Measurements from ENCODE around the gene FAM162A. TPM values are rescaled to one million over a fixed set of nuclear protein-coding genes. Genes with fewer than 3 reads are reported as not detected.

Gene FAM162A
- total and polyA plus RNA-seq, 9 of the 15 experiments (the other 6 are each of a cell fraction or from before 2014, with no cell fraction given): 37.5 to 211 (median 101) TPM

GRCh38 chr3:122382888-122383666 lies 905 bp upstream of the FAM162A start, which contains the start of gene MIX23 (continued):
- peak; percentile 70 for TF ChIP-seq ESRRA (IDR thresholded peaks at IDR 0.05; ENCODE audit: borderline replicate concordance, low read depth)
- TF ChIP-seq NFYB (IDR thresholded peaks at IDR 0.05; ENCODE audit: extremely low read depth, insufficient read length): peak; percentile 17

- Histone ChIP-seq H3K4me3 (no peak overlapping the region), H3K27ac (ENCODE audit: extremely low read depth, low read depth, low read length) (no peak overlapping the region), H3K9ac (ENCODE audit: insufficient read depth in 1 of 2, low read depth in 2 of 2, low read length in 2 of 2) (no peak overlapping the region), H3K4me1 (replicated peaks in 1 of 2; ENCODE audit: control insufficient read depth in 2 of 2, insufficient read depth in 2 of 2, low read length in 2 of 2) (peaks cover 6% of the 10 kb centered on the region in 2 experiments; a peak in 3 of 5 replicates), H3K36me3 (ENCODE audit: control insufficient read depth, insufficient read depth, low read length) (peaks cover 31% of the 10 kb centered on the region), H3K4me2 (ENCODE audit: insufficient read depth, low read length) (no peak overlapping the region), H3K9me3 (replicated peaks; ENCODE audit: control insufficient read depth, insufficient read depth, low read depth, low read length) (no peaks in the 10 kb centered on the region), H3K9me1 (ENCODE audit: control insufficient read depth, insufficient read depth, low read length) (no peaks in the 10 kb centered on the region), H3K27me3 (ENCODE audit: control insufficient read depth in 2 of 2, insufficient read depth in 2 of 2, low read length in 2 of 2) (no peaks in the 10 kb centered on the region), H4K20me1 (replicated peaks; ENCODE audit: control insufficient read depth, insufficient read depth, low read length) (0 out of 2 replicates have a peak, but pooled peaks cover 5% of the 10 kb centered on the region), H3K79me2 (ENCODE audit: control insufficient read depth, insufficient read depth, low read length) (peaks cover 85% of the 10 kb centered on the region), H2AFZ (ENCODE audit: low read depth, low read length) (no peak overlapping the region)
- BruUV-seq (replicated peaks): no TSS peak
- POLR2A ChIA-PET: no interaction called here
- in situ Hi-C loops (cut with MboI): no loop called here
- intact Hi-C loops (cut with micrococcal nuclease): no loop called here
- peak; percentile 76 for TF ChIP-seq ZBTB33 (CRISPR knock-in tag; IDR thresholded peaks at IDR 0.05)
- TF ChIP-seq KHSRP (IDR thresholded peaks at IDR 0.05): no peak
- no peak for TF ChIP-seq SFPQ (IDR thresholded peaks at IDR 0.05; ENCODE audit: low read depth, low read length)
- no peak for TF ChIP-seq FIP1L1 (IDR thresholded peaks at IDR 0.05; ENCODE audit: low read depth, low read length, poor library complexity, severe bottlenecking)
- no peak for TF ChIP-seq NCOA1 (IDR thresholded peaks at IDR 0.05; ENCODE audit: low read depth)
- FAIRE-seq: no peak
- 86% methylated on average over 3 of the region's 3 CpGs for WGBS (ENCODE audit: insufficient coverage, low coverage, missing lambda C conversion rate)
- DNase-seq (ENCODE audit: extremely low read depth in 1 of 4, low spot score in 3 of 4): no peak
- CTCF ChIA-PET (ENCODE audit: low intra/inter-chr PET ratio): no interaction called here
- no peak for ATAC-seq
Observed at GRCh38 chr3:122387709-122388108, 3.7 kb downstream of the FAM162A start.

Data from K562 (cell line).